MM.1S (cell line): ENCODE measurements around the gene SHCBP1.
"Not testable (repeated sequence)": the region's sequence is repeated elsewhere in the genome, so short reads cannot be mapped to it uniquely, and the experiment has no call there.

Experiments used
- CTCF ChIP-seq: fragments of 300-600 bp; sonication (generic); IDR thresholded peaks from 2 replicates; pipeline ENCODE4 v1.5.1; 2016; ENCODE audit warnings: antibody characterized with exemption, low read length, mixed read lengths
- EZH2 ChIP-seq: fragments of 300-600 bp; sonication (generic); optimal IDR thresholded peaks from 2 replicates; pipeline ENCODE3; 2017; ENCODE audit warnings: low read depth, mild to moderate bottlenecking, antibody characterized with exemption, low read length, mixed read lengths

GRCh38 chr16:46623246-46623645 is 2.1 kb upstream of the SHCBP1 start:
- not testable (repeated sequence) for TF ChIP-seq CTCF, EZH2
